Measurements from ENCODE around the gene ZNF343.

GRCh38 chr20:2480381-2480780 is 28.3 kb downstream of the ZNF343 start:
- TF ChIP-seq CTCF (IDR thresholded peaks at IDR 0.05; ENCODE audit: poor library complexity, severe bottlenecking) (no peak), EZH2 (IDR thresholded peaks at IDR 0.05; ENCODE audit: borderline replicate concordance, insufficient read depth, low read length, poor library complexity, severe bottlenecking) (no peak), MXI1 (conservative IDR thresholded peaks at IDR 0.05; ENCODE audit: poor library complexity, severe bottlenecking) (no peak), POLR2AphosphoS5 (IDR thresholded peaks at IDR 0.05) (no peak), EP300 (conservative IDR thresholded peaks at IDR 0.05; ENCODE audit: poor library complexity, severe bottlenecking) (no peak), SMC3 (conservative IDR thresholded peaks at IDR 0.05; ENCODE audit: poor library complexity) (no peak)
